H9 (cell line): ENCODE measurements around the gene SLAMF7. TPM values are rescaled to one million over a fixed set of nuclear protein-coding genes. Genes with fewer than 3 reads are reported as not detected.

ENCODE experiments used
- DNase-seq: peaks from one replicate; pipeline ENCODE4 v3.0.0-alpha.2; 2017
- H2AFZ ChIP-seq: one replicate; pipeline ENCODE4 v1.6.1; 2013; ENCODE audit warnings: mild to moderate bottlenecking, low read length, control low read depth, moderate library complexity
- H2AK5ac ChIP-seq: 2 replicates; pipeline ENCODE4 v1.6.1; 2013; ENCODE audit warnings: low read length, control low read depth, mixed read lengths; ENCODE audit not compliant: insufficient read length
- H2BK120ac ChIP-seq: one replicate; pipeline ENCODE4 v1.6.1; 2013; ENCODE audit warnings: low read depth, mild to moderate bottlenecking, low read length, control low read depth, inconsistent platforms; ENCODE audit not compliant: poor library complexity, severe bottlenecking
- H2BK12ac ChIP-seq: 2 replicates; pipeline ENCODE4 v1.6.1; 2013; ENCODE audit warnings: low read length, control low read depth, mixed read lengths, low read depth; ENCODE audit not compliant: insufficient read length
- H2BK15ac ChIP-seq: 2 replicates; pipeline ENCODE4 v1.6.1; 2013; ENCODE audit warnings: low read depth, low read length, control low read depth
- H2BK20ac ChIP-seq: one replicate; pipeline ENCODE4 v1.6.1; 2013; ENCODE audit warnings: low read depth, mild to moderate bottlenecking, low read length, control low read depth, inconsistent platforms; ENCODE audit not compliant: poor library complexity, severe bottlenecking
- H2BK5ac ChIP-seq: 2 replicates; pipeline ENCODE4 v1.6.1; 2013; ENCODE audit warnings: low read length, control low read depth, mixed read lengths; ENCODE audit not compliant: insufficient read length
- H3K14ac ChIP-seq: 2 replicates; pipeline ENCODE4 v1.6.1; 2013; ENCODE audit warnings: low read length, control low read depth; ENCODE audit not compliant: insufficient read depth
- H3K18ac ChIP-seq: 2 replicates; pipeline ENCODE4 v1.6.1; 2013; ENCODE audit warnings: low read depth, mild to moderate bottlenecking, mixed read lengths, low read length, control low read depth; ENCODE audit not compliant: insufficient read length
- H3K23ac ChIP-seq: 2 replicates; pipeline ENCODE4 v1.6.1; 2013; ENCODE audit warnings: low read length, control low read depth, mixed read lengths, low read depth; ENCODE audit not compliant: insufficient read length
- H3K23me2 ChIP-seq: 2 replicates; pipeline ENCODE4 v1.6.1; 2013; ENCODE audit warnings: low read depth, mild to moderate bottlenecking, mixed read lengths, low read length, control low read depth; ENCODE audit not compliant: insufficient read length, poor library complexity, severe bottlenecking
- H3K27ac ChIP-seq: 2 replicates; pipeline ENCODE4 v1.5.1; 2013; ENCODE audit warnings: low read length, control low read depth, mixed read lengths, low read depth; ENCODE audit not compliant: insufficient read length
- H3K27me3 ChIP-seq: 2 replicates; pipeline ENCODE4 v1.6.1; 2013; ENCODE audit warnings: low read length, control low read depth, inconsistent platforms; ENCODE audit not compliant: insufficient read depth
- H3K4ac ChIP-seq: 2 replicates; pipeline ENCODE4 v1.6.1; 2013; ENCODE audit warnings: low read depth, mild to moderate bottlenecking, control low read depth, inconsistent platforms, low read length, moderate library complexity
- H3K4me1 ChIP-seq: 2 replicates; pipeline ENCODE4 v1.6.1; 2013; ENCODE audit warnings: low read length, control low read depth, inconsistent platforms; ENCODE audit not compliant: insufficient read depth
- H3K4me2 ChIP-seq: 2 replicates; pipeline ENCODE4 v1.6.1; 2013; ENCODE audit warnings: low read length, control low read depth, mixed read lengths; ENCODE audit not compliant: insufficient read length, insufficient read depth
- H3K56ac ChIP-seq: 2 replicates; pipeline ENCODE4 v1.6.1; 2013; ENCODE audit warnings: low read depth, mild to moderate bottlenecking, mixed read lengths, low read length, control low read depth; ENCODE audit not compliant: insufficient read length
- H3K79me1 ChIP-seq: 2 replicates; pipeline ENCODE4 v1.6.1; 2013; ENCODE audit warnings: low read depth, mild to moderate bottlenecking, moderate library complexity, low read length, control low read depth, inconsistent platforms; ENCODE audit not compliant: insufficient read depth, poor library complexity, severe bottlenecking
- H3K79me2 ChIP-seq: 2 replicates; pipeline ENCODE4 v1.6.1; 2013; ENCODE audit warnings: low read length, control low read depth, inconsistent platforms; ENCODE audit not compliant: insufficient read depth
- H3K9ac ChIP-seq: 2 replicates; pipeline ENCODE4 v1.6.1; 2013; ENCODE audit warnings: low read length, control low read depth, mixed read lengths; ENCODE audit not compliant: insufficient read length; ENCODE audit errors: extremely low read depth
- H3K9me3 ChIP-seq: one replicate; pipeline ENCODE4 v1.6.1; 2013; ENCODE audit warnings: low read depth, low read length, inconsistent platforms; ENCODE audit not compliant: control insufficient read depth
- H3T11ph ChIP-seq: one replicate; pipeline ENCODE4 v1.6.1; 2013; ENCODE audit warnings: mild to moderate bottlenecking, low read length, control low read depth, inconsistent platforms
- H4K20me1 ChIP-seq: one replicate; pipeline ENCODE4 v1.6.1; 2013; ENCODE audit not compliant: control insufficient read depth, insufficient read length, insufficient read depth
- H4K5ac ChIP-seq: 2 replicates; pipeline ENCODE4 v1.6.1; 2013; ENCODE audit warnings: low read depth, mild to moderate bottlenecking, mixed read lengths, low read length, control low read depth; ENCODE audit not compliant: insufficient read length
- H4K8ac ChIP-seq: replicated peaks from 2 replicates; pipeline ENCODE4 v1.6.1; 2013; ENCODE audit warnings: low read length, control low read depth, mixed read lengths, low read depth; ENCODE audit not compliant: insufficient read length
- H4K91ac ChIP-seq: 2 replicates; pipeline ENCODE4 v1.6.1; 2013; ENCODE audit warnings: low read depth, mild to moderate bottlenecking, moderate library complexity, mixed read lengths, low read length, control low read depth; ENCODE audit not compliant: insufficient read length
- H3K27ac Mint-ChIP-seq, 3 experiments: 2 replicates in 2 of 3; 3 replicates in 1 of 3; pipeline ENCODE4 v1.8.0; 2020 to 2021; ENCODE audit warnings: mixed read lengths in 3 of 3, mild to moderate bottlenecking in 1 of 3, moderate library complexity in 1 of 3
- H3K27me3 Mint-ChIP-seq: 2 replicates; pipeline ENCODE4 v1.8.0; 2021; ENCODE audit warnings: low read depth, mild to moderate bottlenecking, moderate library complexity, mixed read lengths
- H3K36me3 Mint-ChIP-seq, 3 experiments: 2 replicates in 2 of 3; 3 replicates in 1 of 3; pipeline ENCODE4 v1.8.0; 2020 to 2021; ENCODE audit warnings: low read depth in 3 of 3, mixed read lengths in 3 of 3; ENCODE audit not compliant: insufficient read depth in 1 of 3
- H3K4me1 Mint-ChIP-seq, 2 experiments: 2 replicates each; pipeline ENCODE4 v1.8.0; 2020; ENCODE audit warnings: mixed read lengths in 2 of 2
- H3K4me3 Mint-ChIP-seq, 2 experiments: 2 replicates in 1 of 2; 3 replicates in 1 of 2; pipeline ENCODE4 v1.8.0; 2020 to 2021; ENCODE audit warnings: mild to moderate bottlenecking in 2 of 2, mixed read lengths in 2 of 2, moderate library complexity in 1 of 2
- H3K9me3 Mint-ChIP-seq, 2 experiments: 2 replicates in 1 of 2; 3 replicates in 1 of 2; pipeline ENCODE4 v1.8.0; 2020; ENCODE audit warnings: mild to moderate bottlenecking in 2 of 2, mixed read lengths in 2 of 2, moderate library complexity in 1 of 2
- WGBS: extraction: QIAGEN DNeasy Blood & Tissue Kit; methylation state at CpG from one replicate; pipeline ENCODE4 v1.1.7; 2013; ENCODE audit warnings: missing lambda C conversion rate, low lambda C conversion rate, mixed read lengths; ENCODE audit not compliant: insufficient read length; ENCODE audit errors: extremely low coverage; 5-methylcytosine and 5-hydroxymethylcytosine counted together
- total RNA-seq: library from RNA; stranded (reverse); gene quantifications from 2 replicates; pipeline ENCODE4 v1.2.1, GENCODE V29; 2021
- TF ChIP-seq, protein P1 (sequence below): fragments of 200-600 bp; sonication (generic); conservative IDR thresholded peaks from 3 replicates; pipeline ENCODE4 v1.8.0; 2021; ENCODE audit warnings: antibody characterized with exemption, mild to moderate bottlenecking

SLAMF7 gene
- total RNA-seq, 1 experiment from 2014 or later = not detected

DNA sequence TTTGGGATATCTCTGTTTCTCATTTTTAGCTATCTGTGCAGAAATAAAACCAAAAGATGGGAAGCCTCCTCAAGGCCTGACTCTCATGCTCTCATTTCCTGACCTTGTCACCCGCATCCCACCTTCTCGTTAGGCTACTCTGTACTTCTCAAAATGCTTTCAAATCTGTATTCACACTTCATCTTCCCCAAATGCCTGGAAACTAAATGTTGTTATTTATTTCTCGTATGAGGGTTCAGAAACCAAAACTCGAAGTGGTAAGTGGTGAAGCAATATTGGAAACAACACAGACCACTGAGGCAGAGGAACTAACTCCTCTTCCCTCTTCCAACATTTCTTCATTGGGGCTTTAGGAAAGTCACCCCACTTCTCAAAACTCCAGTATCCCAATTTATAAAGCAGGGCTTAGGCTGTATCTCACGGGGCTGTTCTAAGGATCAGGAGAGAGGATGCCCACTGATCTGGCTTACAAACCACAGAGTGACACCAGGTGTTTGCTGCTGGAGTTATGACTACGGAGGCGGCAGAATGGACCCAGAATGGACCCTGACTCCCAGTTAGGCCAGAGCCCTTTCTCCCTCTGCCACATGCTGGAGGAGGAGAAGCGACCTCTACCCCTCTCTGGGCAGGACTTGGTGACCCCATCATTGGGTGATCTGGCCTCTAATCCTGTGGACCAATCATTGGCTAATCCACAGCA lies 3.5 kb downstream of the SLAMF7 start:
- TF ChIP-seq, protein P1, sequence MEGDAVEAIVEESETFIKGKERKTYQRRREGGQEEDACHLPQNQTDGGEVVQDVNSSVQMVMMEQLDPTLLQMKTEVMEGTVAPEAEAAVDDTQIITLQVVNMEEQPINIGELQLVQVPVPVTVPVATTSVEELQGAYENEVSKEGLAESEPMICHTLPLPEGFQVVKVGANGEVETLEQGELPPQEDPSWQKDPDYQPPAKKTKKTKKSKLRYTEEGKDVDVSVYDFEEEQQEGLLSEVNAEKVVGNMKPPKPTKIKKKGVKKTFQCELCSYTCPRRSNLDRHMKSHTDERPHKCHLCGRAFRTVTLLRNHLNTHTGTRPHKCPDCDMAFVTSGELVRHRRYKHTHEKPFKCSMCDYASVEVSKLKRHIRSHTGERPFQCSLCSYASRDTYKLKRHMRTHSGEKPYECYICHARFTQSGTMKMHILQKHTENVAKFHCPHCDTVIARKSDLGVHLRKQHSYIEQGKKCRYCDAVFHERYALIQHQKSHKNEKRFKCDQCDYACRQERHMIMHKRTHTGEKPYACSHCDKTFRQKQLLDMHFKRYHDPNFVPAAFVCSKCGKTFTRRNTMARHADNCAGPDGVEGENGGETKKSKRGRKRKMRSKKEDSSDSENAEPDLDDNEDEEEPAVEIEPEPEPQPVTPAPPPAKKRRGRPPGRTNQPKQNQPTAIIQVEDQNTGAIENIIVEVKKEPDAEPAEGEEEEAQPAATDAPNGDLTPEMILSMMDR = no peak
- Histone ChIP-seq H2BK5ac (no peak overlapping the region), H4K8ac (no peak overlapping the region), H2AK5ac (no peak overlapping the region), H2BK15ac (no peak overlapping the region), H3K9ac (no peak overlapping the region), H3K23me2 (no peaks in the 10 kb centered on the region), H3K4me2 (no peak overlapping the region), H2BK12ac (no peak overlapping the region), H3K9me3 (no peaks in the 10 kb centered on the region), H3K27ac (no peak overlapping the region), H3K27me3 (no peaks in the 10 kb centered on the region), H4K5ac (no peak overlapping the region), H4K91ac (no peak overlapping the region), H3T11ph (no peak overlapping the region), H2AFZ (no peak overlapping the region), H3K79me1 (no peaks in the 10 kb centered on the region), H3K79me2 (no peaks in the 10 kb centered on the region), H3K23ac (no peak overlapping the region), H3K14ac (no peak overlapping the region), H2BK120ac (no peak overlapping the region), H4K20me1 (no peaks in the 10 kb centered on the region), H2BK20ac (no peak overlapping the region), H3K4me1 (peaks cover 7% of the 10 kb centered on the region; the same call in 1 of the 2 replicates), H3K4ac (no peak overlapping the region), H3K18ac (no peak overlapping the region), H3K56ac (no peak overlapping the region)
- H3K27ac Mint-ChIP-seq = no peak overlapping the region
- H3K4me1 Mint-ChIP-seq = peaks cover 22 to 30% of the 10 kb centered on the region in 2 experiments
- WGBS = no CpG with 5 or more reads among the region's 8 CpGs
- H3K9me3 Mint-ChIP-seq = peaks cover 1 to 2% of the 10 kb centered on the region in 2 experiments; a peak in 2 of 5 replicates
- no peak overlapping the region for H3K4me3 Mint-ChIP-seq
- H3K27me3 Mint-ChIP-seq = peaks cover 4% of the 10 kb centered on the region
- H3K36me3 Mint-ChIP-seq = no peaks in the 10 kb centered on the region
- no peak for DNase-seq
